Ishikawa (cell line): ENCODE results near the gene TM4SF20.

ENCODE experiments used
- CEBPB ChIP-seq: IDR thresholded peaks from 2 replicates; pipeline ENCODE4 v1.6.1; 2012
- CREB1 ChIP-seq: IDR thresholded peaks from 2 replicates; pipeline ENCODE4 v1.6.1; 2012; ENCODE audit warnings: low read depth
- EGR1 ChIP-seq: IDR thresholded peaks from 2 replicates; pipeline ENCODE4 v1.6.1; 2012
- EP300 ChIP-seq: IDR thresholded peaks from 2 replicates; pipeline ENCODE4 v1.6.1; 2012; ENCODE audit warnings: borderline replicate concordance
- MAX ChIP-seq: IDR thresholded peaks from 2 replicates; pipeline ENCODE4 v1.6.1; 2012
- NFIC ChIP-seq: IDR thresholded peaks from 2 replicates; pipeline ENCODE4 v1.6.1; 2012
- RAD21 ChIP-seq: IDR thresholded peaks from 2 replicates; pipeline ENCODE4 v1.6.1; 2012; ENCODE audit warnings: low read depth
- REST ChIP-seq: IDR thresholded peaks from 2 replicates; pipeline ENCODE4 v1.6.1; 2012; ENCODE audit warnings: low read depth, mild to moderate bottlenecking
- TEAD4 ChIP-seq: IDR thresholded peaks from 2 replicates; pipeline ENCODE4 v1.6.1; 2012
- YY1 ChIP-seq: IDR thresholded peaks from 2 replicates; pipeline ENCODE4 v1.6.1; 2012; ENCODE audit warnings: low read depth

GRCh38 chr2:227389661-227390060 lies 10.6 kb upstream of the TM4SF20 start:
- no peak for TF ChIP-seq EP300
- TF ChIP-seq RAD21: no peak
- TF ChIP-seq CEBPB: no peak
- TF ChIP-seq YY1: no peak
- TF ChIP-seq MAX: no peak
- TF ChIP-seq REST: no peak
- no peak for TF ChIP-seq CREB1
- TF ChIP-seq EGR1: no peak
- TF ChIP-seq NFIC: no peak
- TF ChIP-seq TEAD4: no peak
